Parathyroid adenoma (tissue), 2 donors: ENCODE measurements around the gene TGFBR1.
"Not testable (repeated sequence)": the region's sequence is repeated elsewhere in the genome, so short reads cannot be mapped to it uniquely, and the experiment has no call there.

Source experiments
- H2AFZ ChIP-seq: fragments of 300-600 bp; sonication (generic); one replicate; pipeline ENCODE4 v1.7.0; 2017; ENCODE audit warnings: antibody characterized with exemption, mild to moderate bottlenecking
- H3K27ac ChIP-seq: fragments of 300-600 bp; sonication (generic); one replicate; pipeline ENCODE4 v1.7.0; 2017
- H3K27me3 ChIP-seq: fragments of 300-600 bp; sonication (generic); one replicate; pipeline ENCODE4 v1.7.0; 2017; ENCODE audit warnings: low read length; ENCODE audit not compliant: control insufficient read depth, insufficient read depth
- H3K36me3 ChIP-seq: fragments of 300-600 bp; sonication (generic); one replicate; pipeline ENCODE4 v1.7.0; 2017; ENCODE audit warnings: low read length; ENCODE audit not compliant: control insufficient read depth, insufficient read depth
- H3K4me1 ChIP-seq: fragments of 300-600 bp; sonication (generic); one replicate; pipeline ENCODE4 v1.7.0; 2017; ENCODE audit warnings: control low read depth
- H3K4me2 ChIP-seq: fragments of 300-600 bp; sonication (generic); one replicate; pipeline ENCODE4 v1.7.0; 2017; ENCODE audit warnings: low read length
- H3K4me3 ChIP-seq: fragments of 300-600 bp; sonication (generic); one replicate; pipeline ENCODE4 v1.7.0; 2017; ENCODE audit warnings: low read depth, low read length
- H3K79me2 ChIP-seq: fragments of 300-600 bp; sonication (generic); one replicate; pipeline ENCODE4 v1.7.0; 2017; ENCODE audit warnings: control low read depth
- H3K9ac ChIP-seq: fragments of 300-600 bp; sonication (generic); one replicate; pipeline ENCODE4 v1.7.0; 2017; ENCODE audit warnings: mild to moderate bottlenecking
- H3K9me3 ChIP-seq: fragments of 300-600 bp; sonication (generic); one replicate; pipeline ENCODE4 v1.7.0; 2017; ENCODE audit warnings: low read length; ENCODE audit not compliant: control insufficient read depth
- CTCF ChIP-seq: fragments of 300-600 bp; sonication (generic); IDR thresholded peaks from one replicate; pipeline ENCODE4 v1.7.0; 2017; ENCODE audit warnings: antibody characterized with exemption, mild to moderate bottlenecking
- donor health status: primary hyperparathyroidism.

Gene TGFBR1

GRCh38 chr9:99189887-99190596 lies 85.1 kb downstream of the TGFBR1 start:
- H3K4me2 ChIP-seq: no peak overlapping the region
- H3K9me3 ChIP-seq: no peaks in the 10 kb centered on the region
- H3K79me2 ChIP-seq: no peaks in the 10 kb centered on the region
- no peaks in the 10 kb centered on the region for H3K27me3 ChIP-seq
- no peak overlapping the region for H3K27ac ChIP-seq
- H3K36me3 ChIP-seq: no peaks in the 10 kb centered on the region
- H3K9ac ChIP-seq: no peak overlapping the region
- no peak overlapping the region for H2AFZ ChIP-seq
- H3K4me1 ChIP-seq: no peaks in the 10 kb centered on the region
- no peak for TF ChIP-seq CTCF
- no peak overlapping the region for H3K4me3 ChIP-seq

GRCh38 chr9:99190597-99191283 lies 85.8 kb downstream of the TGFBR1 start:
- Histone ChIP-seq H3K79me2 (no peaks in the 10 kb centered on the region), H3K4me1 (no peaks in the 10 kb centered on the region), H3K27ac (no peak overlapping the region), H3K27me3 (no peaks in the 10 kb centered on the region), H3K9me3 (no peaks in the 10 kb centered on the region), H3K4me3 (no peak overlapping the region), H3K9ac (no peak overlapping the region), H2AFZ (no peak overlapping the region), H3K36me3 (no peaks in the 10 kb centered on the region), H3K4me2 (no peak overlapping the region)
- no peak for TF ChIP-seq CTCF

- Histone ChIP-seq H3K79me2 (no peaks in the 10 kb centered on the region), H3K4me3 (no peak overlapping the region), H2AFZ (no peak overlapping the region), H3K9ac (no peak overlapping the region), H3K27ac (no peak overlapping the region), H3K4me2 (no peak overlapping the region), H3K27me3 (no peaks in the 10 kb centered on the region), H3K9me3 (no peaks in the 10 kb centered on the region), H3K36me3 (no peaks in the 10 kb centered on the region), H3K4me1 (no peaks in the 10 kb centered on the region)
- no peak for TF ChIP-seq CTCF
Observed at GRCh38 chr9:99192786-99193465, 88.0 kb downstream of the TGFBR1 start.

GRCh38 chr9:99193466-99193821 lies 88.5 kb downstream of the TGFBR1 start:
- no peaks in the 10 kb centered on the region for H3K79me2 ChIP-seq
- no peaks in the 10 kb centered on the region for H3K4me1 ChIP-seq
- no peak overlapping the region for H3K27ac ChIP-seq
- H3K36me3 ChIP-seq: no peaks in the 10 kb centered on the region
- H3K4me2 ChIP-seq: no peak overlapping the region
- H2AFZ ChIP-seq: no peak overlapping the region
- no peak for TF ChIP-seq CTCF
- H3K27me3 ChIP-seq: no peaks in the 10 kb centered on the region
- H3K4me3 ChIP-seq: no peak overlapping the region
- H3K9ac ChIP-seq: no peak overlapping the region
- H3K9me3 ChIP-seq: no peaks in the 10 kb centered on the region

- not testable (repeated sequence) for H3K79me2 ChIP-seq, H3K27ac ChIP-seq, H3K4me3 ChIP-seq, H3K36me3 ChIP-seq, H3K27me3 ChIP-seq, H2AFZ ChIP-seq, H3K4me2 ChIP-seq, H3K9me3 ChIP-seq, H3K4me1 ChIP-seq, H3K9ac ChIP-seq
Observed at GRCh38 chr9:99196484-99196883, 91.6 kb downstream of the TGFBR1 start.
